HG03558 (cell line): ENCODE measurements around the gene FOXO6.

Experiments used
- ATAC-seq: cut with Tn5 transposase; IDR thresholded peaks from one replicate; pipeline ENCODE4 v1.9.1; 2021; ENCODE audit warnings: moderate number of reproducible peaks; ENCODE audit not compliant: unreplicated experiment; ENCODE audit errors: extremely low read depth

FOXO6 gene

DNA sequence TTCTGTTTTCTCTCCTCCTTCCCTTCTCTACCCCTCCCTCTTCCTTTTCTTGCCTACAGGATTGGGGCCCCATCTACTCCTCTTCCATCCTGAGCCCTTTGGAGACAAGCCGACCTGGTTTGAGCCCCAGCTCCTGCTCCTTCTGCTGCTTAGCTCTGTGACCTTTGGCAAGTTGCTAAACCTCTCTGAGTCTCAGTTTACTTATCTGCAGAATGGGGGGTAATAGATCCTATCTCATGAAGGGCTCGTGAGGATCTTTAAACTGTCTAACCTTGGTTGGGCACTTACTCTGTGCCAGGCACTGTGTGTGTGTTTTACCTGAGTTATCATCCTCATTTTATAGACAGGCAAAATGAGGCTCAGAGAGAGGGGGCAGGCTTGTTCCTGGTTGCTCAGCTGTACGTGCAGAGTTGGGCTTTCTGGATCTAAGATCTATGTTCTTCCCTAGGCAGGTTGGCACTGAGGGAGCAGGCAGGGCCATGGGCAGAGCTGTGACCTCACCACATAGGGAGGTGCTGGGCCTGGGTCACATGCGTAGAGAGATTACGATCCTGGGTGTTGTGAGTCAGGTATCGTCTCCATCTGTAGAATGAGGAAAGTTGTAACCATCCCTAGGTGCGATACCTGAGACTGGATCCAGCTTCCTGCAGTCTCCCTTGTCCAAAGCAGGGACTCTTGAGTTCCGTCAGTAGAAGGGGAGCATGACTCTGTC, 58.5 kb downstream of the FOXO6 start:
- no peak for ATAC-seq

- ATAC-seq = no peak
Measured at GRCh38 chr1:41420351-41420750, 59.1 kb downstream of the FOXO6 start.

DNA sequence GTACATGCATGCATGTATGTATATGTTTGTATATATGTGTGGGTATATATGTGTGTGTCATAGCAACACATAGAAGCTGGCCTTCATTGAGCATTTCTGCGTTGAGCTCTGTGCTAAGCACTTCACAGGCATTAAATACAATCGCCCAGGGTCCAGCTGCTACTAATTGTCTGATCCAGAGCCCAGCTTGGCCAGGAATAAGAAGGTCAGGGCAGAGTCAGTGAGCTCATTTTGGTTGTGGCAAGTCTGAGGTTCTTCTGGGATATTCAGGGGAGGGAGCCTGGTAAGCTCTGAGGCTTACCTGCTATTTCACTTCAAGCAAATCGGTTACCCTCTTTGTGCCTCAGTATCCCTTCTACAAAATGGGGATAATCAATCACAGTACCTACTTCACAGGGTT, 59.6 kb downstream of the FOXO6 start:
- ATAC-seq = no peak

DNA sequence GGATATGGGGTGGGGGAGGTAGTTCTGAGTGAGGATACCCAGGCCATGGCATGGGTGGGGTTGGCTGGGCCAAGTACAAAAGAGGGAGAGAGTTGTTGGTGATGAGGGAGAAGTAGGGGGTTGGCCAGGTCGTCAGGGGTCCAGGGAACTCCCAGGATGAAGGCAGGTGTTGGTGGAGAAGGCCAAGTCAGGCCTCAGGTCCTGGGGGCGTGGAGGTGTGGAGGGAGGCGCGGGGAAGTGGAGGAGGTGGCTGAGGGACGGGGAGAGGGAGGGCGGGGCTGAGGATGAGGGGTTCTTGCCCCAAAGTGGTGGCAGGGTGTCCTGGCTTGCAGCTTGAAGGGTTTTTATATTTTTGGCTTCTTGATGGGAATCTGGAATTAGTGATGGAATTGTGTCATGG, 61.1 kb downstream of the FOXO6 start:
- no peak for ATAC-seq

GRCh38 chr1:41423511-41424191, 62.4 kb downstream of the FOXO6 start:
- ATAC-seq = no peak

DNA sequence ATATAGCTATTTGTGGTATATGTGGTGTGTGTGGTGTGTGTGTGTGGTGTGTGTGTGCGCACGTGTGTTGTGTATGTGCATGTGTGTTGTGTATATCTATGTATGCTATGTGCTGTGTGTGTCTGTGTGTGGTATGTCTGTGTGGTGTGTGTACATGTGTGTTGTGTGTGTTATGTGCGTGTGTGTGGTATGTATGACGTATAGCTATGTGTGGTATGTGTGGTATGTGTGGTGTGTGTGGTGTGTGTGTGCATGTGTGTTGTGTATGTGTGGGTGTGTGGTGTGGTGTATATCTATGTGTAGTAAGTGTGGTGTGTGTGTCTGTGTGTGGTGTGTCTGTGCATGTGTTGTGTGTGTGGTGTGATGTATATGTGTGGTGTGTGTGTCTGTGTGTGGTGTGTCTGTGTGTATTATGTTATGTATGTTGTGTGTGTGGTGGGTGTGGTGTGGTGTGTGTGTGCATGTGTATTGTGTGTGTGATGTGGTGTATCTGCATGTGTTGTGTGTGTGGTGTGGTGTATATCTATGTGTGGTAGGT, 63.4 kb downstream of the FOXO6 start:
- ATAC-seq = no peak

- no peak for ATAC-seq
Measured at GRCh38 chr1:41425369-41425768, 64.1 kb downstream of the FOXO6 start.

- ATAC-seq = no peak
Measured at GRCh38 chr1:41426201-41426890, 65.1 kb downstream of the FOXO6 start.

DNA sequence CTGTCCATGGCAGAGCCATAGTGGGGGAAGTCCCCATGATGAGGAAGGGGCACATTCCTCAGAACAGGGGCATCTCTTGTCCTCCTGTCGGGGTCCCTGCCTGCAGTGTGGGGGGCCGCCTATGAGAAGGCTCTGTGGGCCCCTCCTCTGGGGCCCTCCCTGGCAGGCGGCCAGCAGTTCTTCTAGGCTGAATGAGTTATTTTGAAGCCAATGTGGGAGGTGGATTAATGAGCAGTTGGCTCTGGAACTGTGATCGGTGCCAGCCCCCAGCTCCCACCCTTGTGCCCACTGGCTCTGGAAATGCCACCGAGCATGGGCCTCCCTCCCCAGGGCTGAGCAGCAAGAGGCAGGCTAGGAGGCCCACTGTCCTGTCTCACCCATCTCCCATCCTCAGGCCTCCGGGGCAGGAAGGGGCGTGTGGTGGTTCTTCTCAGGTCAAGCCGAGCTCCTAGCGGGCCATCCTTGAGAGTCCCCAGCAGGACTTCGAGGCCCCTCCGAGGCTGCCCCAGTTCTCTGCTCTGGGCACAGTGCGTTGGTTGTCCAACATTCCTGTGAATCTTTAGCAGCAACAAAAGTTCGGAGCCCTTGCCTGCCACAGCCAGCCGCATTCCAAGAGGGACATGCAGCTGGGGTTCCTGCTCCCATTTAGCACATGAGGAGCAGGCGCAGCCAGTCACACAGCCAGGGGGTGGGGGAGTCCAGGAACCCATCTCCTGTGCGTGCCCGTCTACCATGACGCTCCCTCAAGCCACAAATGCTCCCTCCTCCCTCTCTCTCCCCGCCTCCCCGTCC, 66.1 kb downstream of the FOXO6 start:
- ATAC-seq = no peak

DNA sequence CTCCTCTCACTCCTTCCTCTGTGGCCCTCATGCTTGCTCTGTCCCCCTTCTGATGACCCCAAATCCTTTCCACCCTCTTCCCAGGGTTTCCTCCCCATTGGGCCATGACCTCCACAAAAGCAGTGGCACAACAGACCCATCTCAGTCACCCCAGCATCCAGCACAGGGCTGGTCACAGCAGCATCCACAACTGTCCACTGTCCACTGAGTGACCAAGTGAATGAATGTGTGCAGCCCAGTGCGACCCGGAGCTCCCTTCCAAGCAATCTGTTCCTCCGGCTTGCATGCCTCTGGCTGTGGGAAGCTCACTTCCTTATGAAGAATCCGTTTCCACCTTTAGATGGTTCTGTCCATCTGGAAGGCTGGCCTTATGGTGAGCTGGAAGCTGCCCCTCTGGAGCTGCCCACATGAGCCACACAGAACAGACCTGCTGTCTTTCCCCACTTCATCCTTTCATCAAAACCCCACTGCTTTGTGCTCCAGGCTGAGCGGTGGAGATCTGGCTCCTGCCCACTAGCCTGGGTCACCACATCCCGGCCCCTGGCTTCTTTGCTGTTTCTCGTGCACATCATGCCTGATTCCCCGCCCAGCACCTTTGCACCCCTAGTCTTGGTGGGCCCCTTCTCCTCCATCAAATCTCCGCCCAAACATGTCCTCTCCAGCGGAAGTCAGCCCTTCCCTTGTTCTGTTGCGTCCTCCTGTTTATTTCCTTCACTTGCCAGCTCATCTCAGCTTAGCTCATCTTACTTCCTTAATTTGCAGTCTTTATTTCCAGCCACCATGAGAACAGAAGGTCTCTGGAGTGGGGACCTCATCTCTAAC, 66.9 kb downstream of the FOXO6 start:
- no peak for ATAC-seq

GRCh38 chr1:41428738-41429640, 67.8 kb downstream of the FOXO6 start:
- no peak for ATAC-seq

DNA sequence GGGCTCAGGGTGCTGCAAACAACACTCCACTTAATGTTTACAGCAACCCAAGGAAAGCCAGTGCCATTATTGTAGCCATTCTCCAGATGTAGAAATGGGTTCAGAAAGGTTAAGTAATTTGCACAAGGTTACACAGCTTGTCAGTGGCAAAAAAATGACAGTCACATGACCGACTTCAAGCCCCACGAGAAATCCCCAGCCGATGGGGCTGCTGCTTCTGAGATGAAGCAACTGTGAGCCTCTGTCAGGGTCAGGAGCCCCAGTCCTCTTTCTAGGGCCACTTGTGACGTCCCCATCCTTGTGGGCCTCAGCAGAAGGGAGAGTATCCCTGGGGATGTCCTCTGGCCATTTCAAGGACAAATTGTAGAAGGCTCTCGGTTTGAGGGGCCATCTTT, 68.4 kb downstream of the FOXO6 start:
- ATAC-seq = no peak

DNA sequence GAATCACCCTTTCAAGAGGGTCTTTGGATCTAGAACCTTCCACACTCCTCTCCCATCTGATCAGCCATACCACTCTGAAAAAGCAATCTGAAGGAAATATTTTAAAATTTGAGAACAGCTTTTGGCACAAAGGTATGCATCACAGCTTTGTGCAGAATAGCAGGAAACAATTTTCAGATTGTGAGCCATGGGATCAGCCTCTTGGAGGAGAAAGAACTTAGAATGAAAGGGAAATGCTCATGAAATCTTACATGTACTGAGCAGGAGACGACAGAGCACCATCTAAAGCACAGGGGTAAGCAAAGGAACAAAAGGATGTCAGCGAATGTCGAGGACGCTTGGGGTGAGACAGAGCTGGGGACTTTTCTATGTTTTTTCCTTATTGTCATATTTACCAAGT, 68.8 kb downstream of the FOXO6 start:
- ATAC-seq = no peak

DNA sequence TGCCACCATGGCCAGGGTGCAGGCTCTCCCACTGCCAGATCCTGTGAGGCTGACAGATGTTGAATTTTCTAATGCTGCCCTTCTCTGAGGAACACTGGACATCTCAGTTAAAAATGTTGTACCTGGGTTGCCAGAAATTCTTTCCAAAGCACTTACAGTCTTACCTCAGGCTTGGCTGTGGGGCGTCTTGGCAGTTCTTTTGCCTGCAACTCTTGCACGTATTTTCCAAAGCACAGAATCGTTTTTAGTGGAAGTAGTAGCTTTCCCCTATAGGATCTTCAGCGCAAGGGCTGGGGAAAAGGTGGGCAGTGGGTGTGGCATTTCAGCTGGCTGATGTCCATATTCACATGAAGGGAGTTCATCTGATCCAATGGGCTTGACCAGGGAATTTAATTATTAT, 69.3 kb downstream of the FOXO6 start:
- ATAC-seq = no peak

- no peak for ATAC-seq
Measured at GRCh38 chr1:41431490-41432350, 70.5 kb downstream of the FOXO6 start.
